Measurements from ENCODE around the gene AK4. TPM values are rescaled to one million over a fixed set of nuclear protein-coding genes. Genes with fewer than 3 reads are reported as not detected.
"Not testable (repeated sequence)": the region's sequence is repeated elsewhere in the genome, so short reads cannot be mapped to it uniquely, and the experiment has no call there.

AK4 gene
- total RNA-seq, 1 donor from 2014 or later: 10.5 TPM

GRCh38 chr1:65109487-65109886 is 38.5 kb upstream of the AK4 start:
- Mint-ChIP-seq H3K9me3 (peaks cover 4% of the 10 kb centered on the region), H3K27me3 (ENCODE audit: low read depth) (peaks cover 2% of the 10 kb centered on the region), H3K36me3 (ENCODE audit: low read depth) (no peaks in the 10 kb centered on the region), H3K4me1 (peaks cover 4% of the 10 kb centered on the region), H3K27ac (ENCODE audit: unreplicated experiment) (no peak overlapping the region), H3K4me3 (no peak overlapping the region)
- DNase-seq (ENCODE audit: low read depth, low spot score): no peak
- no peak for TF ChIP-seq CTCF (conservative IDR thresholded peaks at IDR 0.05)

DNA sequence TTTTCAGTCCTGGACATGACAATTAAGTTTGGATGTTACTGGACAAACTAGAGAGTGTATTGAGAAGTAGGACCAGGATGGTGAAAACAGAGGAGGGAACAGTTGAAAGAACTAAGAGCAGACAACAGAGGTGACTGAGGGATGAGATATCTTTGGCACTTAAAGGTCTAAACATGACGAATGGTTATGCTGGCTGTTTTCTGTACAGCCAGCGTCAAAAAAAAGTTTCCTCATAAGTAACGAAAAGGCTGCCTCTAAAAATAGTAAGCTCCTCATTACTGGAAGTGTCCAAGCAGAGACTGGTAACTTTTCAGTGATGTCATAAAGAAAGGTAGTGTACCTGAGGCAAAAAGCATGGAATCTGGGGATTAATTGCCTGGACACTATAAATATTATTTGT is 35.2 kb upstream of the AK4 start:
- no peaks in the 10 kb centered on the region for H3K36me3 Mint-ChIP-seq (ENCODE audit: low read depth)
- peaks cover 4% of the 10 kb centered on the region for H3K9me3 Mint-ChIP-seq
- no peak overlapping the region for H3K4me3 Mint-ChIP-seq
- no peak for DNase-seq (ENCODE audit: low read depth, low spot score)
- H3K27ac Mint-ChIP-seq (ENCODE audit: unreplicated experiment): no peak overlapping the region
- no peak for TF ChIP-seq CTCF (conservative IDR thresholded peaks at IDR 0.05)
- H3K27me3 Mint-ChIP-seq (ENCODE audit: low read depth): no peaks in the 10 kb centered on the region
- peaks cover 20% of the 10 kb centered on the region for H3K4me1 Mint-ChIP-seq

GRCh38 chr1:65113298-65113697 is 34.7 kb upstream of the AK4 start:
- Mint-ChIP-seq H3K36me3 (ENCODE audit: low read depth) (no peaks in the 10 kb centered on the region), H3K4me3 (no peak overlapping the region), H3K9me3 (peaks cover 4% of the 10 kb centered on the region), H3K4me1 (peaks cover 20% of the 10 kb centered on the region), H3K27ac (ENCODE audit: unreplicated experiment) (no peak overlapping the region), H3K27me3 (ENCODE audit: low read depth) (no peaks in the 10 kb centered on the region)
- TF ChIP-seq CTCF (conservative IDR thresholded peaks at IDR 0.05): no peak
- DNase-seq (ENCODE audit: low read depth, low spot score): no peak

DNA sequence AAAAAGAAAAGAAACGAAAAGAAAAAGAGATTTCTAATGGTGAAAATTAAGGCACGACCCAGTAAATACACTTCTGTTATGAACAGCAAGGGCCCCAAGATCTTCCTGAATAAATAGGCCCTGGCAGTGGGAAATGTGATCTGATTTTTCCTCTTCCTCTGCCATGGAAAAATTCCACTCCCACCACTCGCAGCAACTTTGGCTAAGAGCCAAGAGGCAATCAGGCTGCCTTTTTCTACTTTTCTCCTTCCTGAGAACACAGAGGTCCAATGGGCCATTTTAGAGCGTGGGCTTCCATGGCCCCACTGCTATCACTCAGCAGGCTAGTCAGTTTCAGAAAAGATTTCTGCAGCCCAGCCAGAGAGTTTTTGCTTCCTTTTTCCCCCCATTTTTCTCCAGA is 33.7 kb upstream of the AK4 start:
- H3K4me1 Mint-ChIP-seq: peaks cover 20% of the 10 kb centered on the region
- H3K27me3 Mint-ChIP-seq (ENCODE audit: low read depth): no peaks in the 10 kb centered on the region
- no peak overlapping the region for H3K27ac Mint-ChIP-seq (ENCODE audit: unreplicated experiment)
- H3K36me3 Mint-ChIP-seq (ENCODE audit: low read depth): no peaks in the 10 kb centered on the region
- peaks cover 4% of the 10 kb centered on the region for H3K9me3 Mint-ChIP-seq
- H3K4me3 Mint-ChIP-seq: no peak overlapping the region
- TF ChIP-seq CTCF (conservative IDR thresholded peaks at IDR 0.05): no peak
- no peak for DNase-seq (ENCODE audit: low read depth, low spot score)

DNA sequence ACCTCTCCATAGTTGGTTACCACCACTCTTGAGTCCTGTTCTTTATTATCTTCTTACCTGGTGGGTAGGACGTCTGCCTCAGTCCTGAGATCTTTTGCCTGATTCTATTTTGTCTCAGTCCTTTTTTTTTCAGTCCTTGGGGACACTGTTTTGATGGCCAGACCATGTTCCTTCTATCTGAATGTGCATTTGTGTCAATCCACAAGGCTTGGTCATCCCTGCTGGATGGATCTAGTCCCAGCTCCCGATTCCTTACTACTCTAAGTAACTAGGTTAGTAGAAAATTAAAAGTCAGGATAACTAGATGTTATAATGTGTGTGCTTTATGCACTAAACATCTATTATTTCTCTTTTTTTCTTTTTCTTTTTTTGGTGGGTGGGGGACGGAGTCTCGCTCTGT is 28.1 kb upstream of the AK4 start:
- Mint-ChIP-seq H3K36me3 (ENCODE audit: low read depth) (no peaks in the 10 kb centered on the region), H3K27ac (ENCODE audit: unreplicated experiment) (no peak overlapping the region), H3K4me3 (no peak overlapping the region), H3K4me1 (peaks cover 11% of the 10 kb centered on the region), H3K27me3 (ENCODE audit: low read depth) (peaks cover 6% of the 10 kb centered on the region), H3K9me3 (peaks cover 3% of the 10 kb centered on the region)
- no peak for DNase-seq (ENCODE audit: low read depth, low spot score)
- TF ChIP-seq CTCF (conservative IDR thresholded peaks at IDR 0.05): no peak

DNA sequence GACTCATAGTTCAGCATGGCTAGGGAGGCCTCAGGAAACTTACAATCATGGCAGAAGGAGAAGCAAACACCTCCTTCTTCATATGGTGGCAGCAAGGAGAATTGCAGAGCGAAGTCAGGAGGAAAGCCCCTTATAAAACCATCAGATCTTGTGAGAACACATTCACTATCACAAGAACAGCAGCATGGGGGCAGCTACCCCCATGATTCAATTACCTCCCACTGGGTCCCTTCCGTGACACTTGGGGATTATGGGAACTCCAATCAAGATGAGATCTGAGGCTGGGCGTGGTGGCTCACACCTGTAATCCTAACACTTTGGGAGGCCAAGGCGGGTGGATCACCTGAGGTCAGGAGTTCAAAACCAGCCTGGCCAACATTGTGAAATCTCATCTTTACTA is 18.9 kb upstream of the AK4 start:
- H3K4me1 Mint-ChIP-seq; H3K9me3 Mint-ChIP-seq; H3K27ac Mint-ChIP-seq (ENCODE audit: unreplicated experiment); H3K4me3 Mint-ChIP-seq; DNase-seq (ENCODE audit: low read depth, low spot score); H3K36me3 Mint-ChIP-seq (ENCODE audit: low read depth): not testable (repeated sequence)
- H3K27me3 Mint-ChIP-seq (ENCODE audit: low read depth): peaks cover 10% of the 10 kb centered on the region

Measured in neural crest cell (in vitro differentiated cells).